ENCODE results near the gene KCNH2.

DNA sequence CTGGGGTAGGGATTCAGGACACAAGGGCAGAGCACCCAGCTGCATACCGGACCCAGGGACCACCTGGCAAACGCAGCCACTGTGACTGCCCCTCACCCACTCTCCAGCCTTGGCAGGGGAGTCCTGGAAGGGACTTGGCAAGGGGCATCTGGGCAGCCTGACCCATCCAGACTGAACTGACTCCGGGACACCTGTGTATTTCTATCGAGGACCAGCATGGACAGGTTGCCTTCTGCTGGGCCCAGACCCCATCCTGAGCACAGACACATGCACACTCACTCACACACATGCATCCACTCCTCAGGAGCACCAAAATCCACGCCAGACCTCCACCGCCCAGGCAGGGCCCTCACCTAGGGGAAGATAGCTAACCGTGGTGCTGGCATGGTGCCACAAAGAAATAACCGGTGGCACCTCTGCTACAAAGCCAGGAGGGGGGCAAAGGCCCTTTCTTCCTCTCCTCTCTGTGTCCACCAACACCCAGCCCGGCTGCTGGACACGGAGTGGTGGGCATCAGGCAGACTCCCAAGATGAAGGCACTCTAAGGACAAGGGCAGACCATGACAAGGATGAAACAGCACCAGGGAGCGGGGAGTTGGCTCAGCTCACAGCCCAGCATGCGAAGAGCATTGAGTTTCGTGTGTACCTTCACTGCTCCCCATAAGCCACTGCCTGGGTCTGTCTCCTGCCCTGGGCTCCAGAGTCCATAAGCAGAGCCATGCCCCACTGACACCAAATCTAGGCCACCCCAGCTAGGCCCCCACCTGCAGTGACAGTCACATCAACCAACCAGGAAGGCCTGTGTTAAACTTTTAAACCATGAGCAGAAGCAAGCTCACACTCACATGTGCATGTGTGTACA is 35.3 kb downstream of the KCNH2 start:
- TF ChIP-seq CTCF (IDR thresholded peaks at IDR 0.05) (no peak), POLR2A (IDR thresholded peaks at IDR 0.05) (no peak), EP300 (IDR thresholded peaks at IDR 0.05) (no peak)
